ENCODE measurements around the gene CCDC144A.
"Not testable (repeated sequence)": the region's sequence is repeated elsewhere in the genome, so short reads cannot be mapped to it uniquely, and the experiment has no call there.

Gene CCDC144A

GRCh38 chr17:16820979-16821543, 131.0 kb downstream of the CCDC144A start:
- DNase-seq: no peak

GRCh38 chr17:16822133-16822532, 132.1 kb downstream of the CCDC144A start:
- not testable (repeated sequence) for DNase-seq

- DNase-seq: not testable (repeated sequence)
These were observed 133.8 kb downstream of the CCDC144A start for GRCh38 chr17:16823768-16824406.

All from activated CD4-positive, alpha-beta T cell treated with anti-CD3 and anti-CD28 coated beads for 48 hours (primary cell).